Posterior cingulate gyrus (tissue), 11 donors: Measurements from ENCODE around the gene ATP10A.

Source experiments
- DNase-seq, 10 donors: peaks; one replicate each; pipeline versions ENCODE4 v3.0.0 to v3.0.0-alpha.2; 2020 to 2021; ENCODE audit warnings: mixed read lengths in 3 of 10
- intact Hi-C: fragments of 100-400 bp; cut with DNase I; formaldehyde crosslinking; loops from one replicate; pipeline ENCODE4 v1.15.1; 2023

Gene ATP10A

DNA sequence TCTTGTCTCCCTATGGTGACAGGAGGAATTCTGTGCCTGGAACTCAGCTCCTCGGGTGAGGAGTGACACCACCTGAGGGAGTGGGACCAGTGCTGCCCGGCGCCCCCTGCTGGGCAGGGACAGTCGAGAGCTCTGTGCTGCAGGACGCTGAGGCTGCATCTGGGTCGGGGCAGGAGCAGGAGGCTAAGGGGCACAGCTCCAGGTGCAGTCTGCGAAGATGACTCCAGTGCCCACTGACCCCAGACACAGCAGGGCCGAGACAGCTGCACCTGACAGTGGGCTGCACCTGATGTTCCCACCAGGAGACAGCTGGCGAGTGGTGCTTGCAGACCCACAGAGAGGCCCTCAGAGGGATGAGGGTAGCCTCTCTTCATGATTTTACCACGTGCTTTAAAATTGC is 152.9 kb downstream of the ATP10A start:
- intact Hi-C loops = no loop called here
- peak in 3 of 10 donors; percentile 17 to 81 (median 34) for DNase-seq

- peak in 2 of 10 donors; percentile 13 to 45 for DNase-seq
- intact Hi-C loops = no loop called here
Measured at GRCh38 chr15:25709437-25710159, 153.5 kb downstream of the ATP10A start.

DNA sequence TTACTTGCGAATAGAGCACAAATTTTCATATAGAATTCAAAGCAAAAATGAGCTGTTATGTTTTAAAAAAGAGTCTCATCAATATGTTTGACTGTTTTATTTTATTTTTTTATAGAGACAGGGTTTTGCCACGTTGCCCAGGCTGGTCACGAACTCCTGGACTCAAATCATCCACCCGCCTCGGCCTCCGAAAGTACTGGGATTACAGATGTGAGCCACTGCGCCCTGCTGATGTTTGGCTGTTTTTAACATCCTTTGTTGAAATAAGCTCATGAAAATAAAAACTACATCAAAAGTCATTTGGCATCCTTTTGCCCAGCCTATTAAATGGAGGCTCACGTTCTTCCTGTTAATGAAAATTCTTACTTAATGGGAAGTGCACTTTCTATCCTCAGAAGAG is 154.7 kb downstream of the ATP10A start:
- peak in 2 of 10 donors; percentile 2 to 26 for DNase-seq
- intact Hi-C loops = no loop called here

DNA sequence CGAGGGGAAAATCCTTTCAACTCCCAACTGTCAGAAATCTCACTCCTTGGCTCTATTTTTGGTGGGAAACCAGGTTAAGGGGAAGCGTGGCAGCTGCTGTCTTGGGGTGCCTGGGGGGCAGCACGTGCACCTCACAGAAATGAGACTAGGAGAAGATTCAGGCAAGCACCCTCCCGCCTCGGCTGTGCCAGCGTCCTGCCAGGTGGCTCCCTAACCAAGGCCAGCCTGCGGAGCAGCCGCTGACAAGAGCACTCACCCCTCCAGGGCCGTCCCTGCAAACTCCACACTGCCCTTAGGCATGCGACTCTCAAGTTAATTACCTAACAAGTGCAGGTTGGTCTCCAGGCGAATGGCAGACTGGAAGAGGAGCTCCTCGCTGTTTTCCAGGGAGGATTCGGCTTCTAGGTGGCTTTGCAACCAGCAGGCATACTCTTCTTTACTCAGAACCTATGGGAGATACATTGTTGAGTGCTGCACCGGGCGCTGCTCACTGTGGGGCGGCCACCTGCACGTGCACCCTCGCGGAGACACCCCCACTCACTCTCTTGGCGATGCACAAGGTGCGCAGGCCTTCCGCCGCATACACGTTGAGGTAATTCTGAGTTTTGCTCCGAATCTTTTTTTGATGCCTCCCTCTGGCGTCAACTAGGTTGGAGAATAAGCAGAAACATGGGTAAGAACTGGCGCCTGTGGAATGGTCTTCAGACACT is 155.3 kb downstream of the ATP10A start:
- DNase-seq = peak in 1 of 10 donors; percentile 74
- intact Hi-C loops = no loop called here

- intact Hi-C loops = no loop called here
- peak in 2 of 10 donors; percentile 35 to 80 for DNase-seq
Measured at GRCh38 chr15:25706176-25706955, 156.8 kb downstream of the ATP10A start.

DNA sequence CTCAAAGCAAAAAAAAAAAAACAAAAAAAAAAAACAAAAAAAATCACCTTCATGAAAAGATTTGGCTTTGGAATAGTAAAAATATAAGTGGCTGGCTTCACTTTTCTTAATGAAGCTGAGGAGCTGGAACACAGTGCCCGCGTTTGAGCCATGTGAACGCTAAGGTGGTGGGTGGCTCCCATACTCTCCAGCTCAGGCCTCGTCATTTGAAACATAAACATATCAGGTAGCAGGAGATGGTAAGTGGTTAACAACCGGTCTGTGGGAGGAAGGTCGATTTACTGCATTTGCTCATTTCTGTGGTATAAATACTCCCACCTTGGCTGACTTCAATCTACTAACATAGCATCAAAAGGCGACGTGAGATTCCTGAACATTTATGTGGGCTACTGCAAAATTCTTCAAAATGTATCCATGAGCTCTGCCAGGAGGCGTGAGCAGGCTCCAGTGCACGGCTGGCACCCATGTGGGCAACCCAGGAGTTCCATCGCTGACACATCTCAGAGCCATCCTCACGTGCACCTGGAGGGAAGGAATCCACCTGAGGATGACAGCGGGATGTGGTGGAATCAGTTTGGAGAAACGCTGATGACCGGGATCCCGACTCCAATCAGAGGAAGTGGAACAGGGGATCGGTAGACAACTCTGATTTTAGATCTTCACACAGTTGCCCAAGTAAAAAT is 157.6 kb downstream of the ATP10A start:
- peak in 2 of 10 donors; percentile 81 to 85 for DNase-seq
- intact Hi-C loops = no loop called here

DNA sequence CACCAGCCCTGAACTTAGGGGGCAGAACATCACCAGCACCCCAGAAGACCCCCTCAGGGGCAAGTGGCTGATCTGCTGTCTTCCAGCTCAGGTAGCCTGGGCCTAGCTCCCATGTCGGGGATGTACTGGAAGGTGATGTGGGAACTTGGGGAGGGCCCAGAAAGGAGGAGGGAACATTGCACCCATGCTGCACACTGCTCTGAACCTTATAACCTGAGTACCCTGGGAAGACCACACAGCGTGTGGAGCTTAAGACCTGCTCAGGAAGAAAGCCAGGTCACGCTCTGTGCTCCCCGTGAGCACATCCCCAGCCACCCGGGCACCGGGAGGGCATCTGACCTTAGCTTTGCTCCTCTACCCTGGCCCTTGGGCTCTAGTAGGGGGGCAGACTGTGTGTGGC is 159.4 kb downstream of the ATP10A start:
- intact Hi-C loops = no loop called here
- peak in 2 of 10 donors; percentile 55 to 56 for DNase-seq

DNA sequence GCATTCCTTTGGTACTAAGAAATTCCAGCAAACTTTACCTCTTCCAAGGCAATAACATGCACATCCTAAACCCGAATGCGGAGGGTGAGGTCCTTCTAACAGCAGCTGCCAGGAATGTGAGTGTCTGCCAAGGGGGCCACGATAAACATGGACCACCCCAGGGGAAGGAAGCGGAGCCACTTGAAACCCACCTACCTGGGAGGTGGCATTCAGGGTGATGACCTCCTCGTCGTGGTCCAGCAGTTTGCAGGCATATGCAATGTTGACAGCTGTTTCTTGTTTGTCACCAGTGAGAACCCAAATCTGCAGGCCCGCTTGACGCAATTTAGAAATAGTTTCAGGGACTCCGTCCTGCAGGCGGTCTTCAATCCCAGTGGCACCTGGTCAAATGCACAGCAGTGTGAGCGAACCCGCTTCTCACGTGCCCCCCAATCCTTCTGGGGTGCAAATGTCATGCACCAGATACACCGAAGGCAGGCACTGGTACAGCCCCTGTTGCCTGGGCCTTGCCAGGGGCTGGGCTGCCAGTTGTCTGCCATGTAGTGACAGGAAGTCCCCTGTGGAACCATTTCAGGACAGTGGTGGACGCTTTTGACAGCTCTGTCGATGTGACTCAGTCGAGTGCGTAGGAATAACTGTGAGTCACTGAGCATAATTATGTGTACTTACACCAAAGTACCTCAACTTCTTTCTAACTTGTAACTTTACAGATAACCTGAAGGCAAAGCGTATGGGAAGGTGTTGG is 161.2 kb downstream of the ATP10A start:
- peak in 2 of 10 donors; percentile 63 to 64 for DNase-seq
- intact Hi-C loops = no loop called here

- intact Hi-C loops = no loop called here
Measured at GRCh38 chr15:25700916-25701315, 162.2 kb downstream of the ATP10A start.

DNA sequence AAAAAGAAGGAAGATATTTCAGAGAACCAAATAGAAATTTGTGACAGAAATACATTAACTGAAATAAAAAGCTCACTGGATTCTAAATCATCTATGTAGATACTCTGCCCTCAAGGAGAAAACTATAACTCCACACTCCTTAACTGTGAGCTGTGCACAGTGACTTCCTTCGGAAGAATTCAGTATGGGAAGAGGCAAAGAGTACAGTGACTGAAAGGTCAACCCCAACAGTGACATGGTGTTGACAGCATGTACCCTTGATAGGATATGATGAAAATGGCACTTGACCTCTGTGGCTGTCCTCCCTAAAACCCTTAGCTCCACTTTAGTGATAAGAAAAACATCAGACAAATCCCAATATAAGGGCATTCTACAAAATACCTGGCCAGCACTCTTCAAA is 165.5 kb downstream of the ATP10A start:
- intact Hi-C loops = no loop called here
- no peak for DNase-seq

More at GRCh38 chr15:25700916-25701315, 162.2 kb downstream of the ATP10A start:
- DNase-seq = no peak

- peak in 2 of 10 donors; percentile 14 to 68 for DNase-seq
- intact Hi-C loops = no loop called here
Measured at GRCh38 chr15:25695875-25696760, 167.0 kb downstream of the ATP10A start.

- intact Hi-C loops = no loop called here
- DNase-seq = peak in 2 of 10 donors; percentile 12 to 67
Measured at GRCh38 chr15:25694823-25695312, 168.3 kb downstream of the ATP10A start.

GRCh38 chr15:25694239-25694584 is 168.9 kb downstream of the ATP10A start:
- peak in 1 of 10 donors; percentile 12 for DNase-seq
- intact Hi-C loops = no loop called here

GRCh38 chr15:25693321-25694238 is 169.5 kb downstream of the ATP10A start:
- peak in 4 of 10 donors; percentile 28 to 81 (median 36) for DNase-seq

GRCh38 chr15:25691544-25692430 is 171.3 kb downstream of the ATP10A start:
- DNase-seq = peak in 3 of 10 donors; percentile 25 to 78 (median 32)
- intact Hi-C loops = loop anchor here (2.0 kb wide), 1 partner anchor 183 kb away; no protein-coding TSS in a partner anchor

More at GRCh38 chr15:25693321-25694238, 169.5 kb downstream of the ATP10A start:
- intact Hi-C loops = loop anchor here (2.0 kb wide), 1 partner anchor 185 kb away; no protein-coding TSS in a partner anchor
